T-helper 1 cell (primary cell): ENCODE results near the gene UGT1A8.
"Not testable (repeated sequence)": the region's sequence is repeated elsewhere in the genome, so short reads cannot be mapped to it uniquely, and the experiment has no call there.

Experiments
- DNase-seq, 5 donors: peaks; one replicate each; pipeline ENCODE4 v3.0.0-alpha.2; 2012 to 2020

UGT1A8 gene

DNA sequence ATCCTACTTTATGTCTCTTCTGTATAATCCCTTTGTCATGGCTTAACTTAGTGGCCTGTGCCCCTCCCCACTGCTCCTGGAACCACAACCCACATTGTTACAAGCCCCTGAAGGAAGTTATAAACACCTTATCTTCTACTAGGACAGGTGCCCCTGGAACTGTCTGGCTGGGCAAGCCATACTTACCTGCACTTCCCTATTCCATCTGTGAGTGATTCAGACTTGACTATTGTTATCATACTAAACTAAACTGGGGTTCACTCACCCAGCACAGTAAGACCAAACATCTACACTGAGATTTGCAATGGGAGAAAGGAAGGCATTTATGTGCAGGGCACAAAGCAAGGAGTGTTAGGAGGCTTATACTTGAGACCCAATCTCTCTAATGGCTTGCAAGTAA is 71.6 kb downstream of the UGT1A8 start:
- DNase-seq = no peak

DNA sequence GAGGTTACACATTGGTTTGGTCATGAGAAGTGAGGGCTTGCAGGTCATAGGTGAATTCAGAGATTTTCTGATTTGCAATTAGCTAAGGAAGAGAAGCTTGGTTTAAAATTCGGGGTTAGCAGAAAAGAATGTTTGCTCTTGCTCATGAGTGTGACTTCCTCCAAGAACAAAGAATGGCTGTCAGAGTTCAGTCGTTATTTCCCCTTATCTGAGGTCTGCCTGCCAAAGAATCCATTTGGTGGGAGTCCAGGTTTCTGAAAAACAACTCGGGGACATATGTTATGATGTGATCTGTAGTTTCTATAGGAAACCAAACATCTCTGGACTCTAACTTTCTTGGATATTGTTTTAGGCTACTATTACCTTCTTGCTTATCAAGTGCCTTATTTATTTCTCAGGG is 72.1 kb downstream of the UGT1A8 start:
- no peak for DNase-seq

DNA sequence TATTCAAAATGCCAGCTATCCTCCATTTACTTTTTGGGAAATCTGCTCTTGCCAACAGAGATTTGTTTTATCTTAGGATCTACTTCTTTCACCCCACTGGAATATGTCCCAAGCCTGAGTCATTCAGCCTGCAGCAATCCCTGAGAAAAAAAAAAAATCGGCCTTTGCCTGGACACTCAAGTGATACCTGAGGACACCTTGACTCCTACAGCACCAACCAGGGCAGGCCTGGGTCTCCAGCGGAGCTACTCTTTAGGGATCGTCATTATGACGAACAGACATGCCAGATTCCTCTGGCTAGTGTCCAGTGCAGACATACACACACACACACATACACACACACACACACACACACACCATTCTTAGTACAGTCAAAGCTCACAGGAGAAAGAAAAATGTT is 73.0 kb downstream of the UGT1A8 start:
- DNase-seq = no peak

DNA sequence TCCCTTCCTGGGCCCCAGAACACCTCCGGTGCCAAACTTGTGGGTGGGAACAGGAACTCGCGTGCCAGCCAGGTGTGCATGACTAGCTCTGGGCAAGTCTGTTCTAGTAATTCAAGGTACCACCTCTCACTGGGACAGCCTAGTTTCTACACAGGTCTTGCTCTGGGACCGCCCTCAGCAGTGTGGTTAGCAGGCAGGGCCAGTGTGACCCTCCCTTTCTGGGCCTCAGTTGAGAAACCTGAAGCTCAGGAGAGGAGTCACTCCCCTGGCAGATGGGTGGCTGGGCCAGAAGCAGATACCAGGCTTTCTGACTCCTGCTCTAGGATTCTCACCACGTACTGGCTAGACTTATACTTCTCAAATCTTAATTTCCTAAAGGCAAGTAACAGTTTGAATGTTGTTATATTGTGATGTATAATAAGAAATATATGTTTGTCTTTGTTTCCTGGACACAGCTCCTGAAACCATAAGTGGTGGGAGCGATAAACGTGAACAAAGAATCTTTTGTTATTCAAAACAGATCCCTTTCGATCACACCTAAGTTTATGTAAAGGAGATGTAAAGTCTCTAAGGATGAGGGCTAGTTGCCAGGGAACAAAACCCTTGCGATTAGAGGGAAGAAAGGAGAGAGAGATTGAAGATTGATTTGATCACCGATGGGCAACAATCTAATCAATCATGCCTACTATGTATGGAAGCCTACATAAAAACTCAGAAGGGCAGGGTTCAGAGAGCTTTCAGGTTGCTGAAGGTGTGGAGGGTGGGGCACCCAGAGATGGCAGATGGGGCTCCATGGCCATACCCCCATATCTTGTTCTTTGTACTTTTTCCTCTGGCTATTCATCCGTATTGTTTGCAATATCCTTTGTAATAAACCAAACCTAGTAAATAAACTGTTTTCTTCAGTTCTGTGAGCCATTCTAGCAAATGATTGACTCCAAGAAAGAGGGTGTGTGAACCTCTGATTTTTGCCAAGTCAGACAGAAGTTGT is 74.3 kb downstream of the UGT1A8 start:
- DNase-seq = no peak

DNA sequence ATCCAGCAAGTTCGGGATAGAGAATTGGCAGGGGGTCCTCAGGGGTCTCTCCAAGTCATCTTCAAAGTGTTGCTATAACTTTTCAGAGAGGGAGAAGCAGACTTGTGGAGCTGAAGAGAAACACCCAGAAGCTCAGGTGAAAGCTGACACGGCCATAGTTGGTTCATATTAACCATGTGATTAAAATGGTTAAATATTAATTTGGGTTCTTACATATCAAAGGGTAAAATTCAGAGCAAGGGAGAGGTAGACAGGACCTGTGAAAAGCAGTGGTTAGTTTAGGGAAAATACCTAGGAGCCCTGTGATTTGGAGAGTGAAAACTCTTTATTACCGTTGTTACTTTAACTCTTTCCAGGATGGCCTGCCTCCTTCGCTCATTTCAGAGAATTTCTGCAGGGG is 75.2 kb downstream of the UGT1A8 start, which contains the start of gene UGT1A6:
Gene UGT1A6, plus strand, starts transcription at position 243 of the 400 bp plus-strand sequence. Its CDS starts 115 bp downstream, at position 358.
- DNase-seq = no peak

DNA sequence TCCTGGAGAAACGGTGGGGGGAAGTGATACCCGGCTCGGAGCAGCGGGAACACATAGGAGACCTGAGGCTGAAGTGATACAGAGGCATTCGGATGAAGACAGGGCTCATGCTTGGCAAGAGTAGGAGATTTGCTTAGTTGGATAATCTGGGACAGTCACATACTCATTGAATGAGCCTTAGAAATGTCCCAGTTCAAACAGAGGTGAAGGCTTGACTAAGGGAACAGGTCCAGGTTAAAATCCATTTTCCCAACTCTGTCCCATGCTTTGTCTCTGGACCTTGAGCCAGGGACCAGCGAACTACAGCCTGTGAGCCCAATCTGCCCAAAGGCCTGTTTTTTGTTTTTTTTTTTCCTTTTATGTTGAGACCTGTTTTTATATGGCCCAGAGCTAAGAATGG is 76.5 kb downstream of the UGT1A8 start:
- DNase-seq = no peak

DNA sequence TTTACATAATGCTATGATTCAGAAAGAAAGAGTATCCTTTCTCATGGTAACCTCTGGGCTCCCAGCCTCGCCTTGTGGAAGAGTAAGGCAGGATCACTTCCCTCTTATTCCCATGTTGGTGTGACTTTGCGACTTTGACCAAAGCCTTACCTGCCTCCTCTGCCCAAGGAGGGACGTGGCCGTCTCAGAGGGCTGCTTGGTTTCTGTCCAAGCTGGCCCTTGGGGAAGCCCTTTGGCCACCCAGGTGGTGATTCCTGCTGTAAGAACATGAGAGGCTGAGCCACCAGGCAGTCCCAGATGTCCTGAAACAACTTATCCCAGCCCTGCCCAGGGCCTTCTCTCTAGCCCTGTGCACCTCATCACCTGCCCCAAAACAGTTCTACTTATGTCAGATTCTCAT is 81.3 kb downstream of the UGT1A8 start:
- DNase-seq = no peak

DNA sequence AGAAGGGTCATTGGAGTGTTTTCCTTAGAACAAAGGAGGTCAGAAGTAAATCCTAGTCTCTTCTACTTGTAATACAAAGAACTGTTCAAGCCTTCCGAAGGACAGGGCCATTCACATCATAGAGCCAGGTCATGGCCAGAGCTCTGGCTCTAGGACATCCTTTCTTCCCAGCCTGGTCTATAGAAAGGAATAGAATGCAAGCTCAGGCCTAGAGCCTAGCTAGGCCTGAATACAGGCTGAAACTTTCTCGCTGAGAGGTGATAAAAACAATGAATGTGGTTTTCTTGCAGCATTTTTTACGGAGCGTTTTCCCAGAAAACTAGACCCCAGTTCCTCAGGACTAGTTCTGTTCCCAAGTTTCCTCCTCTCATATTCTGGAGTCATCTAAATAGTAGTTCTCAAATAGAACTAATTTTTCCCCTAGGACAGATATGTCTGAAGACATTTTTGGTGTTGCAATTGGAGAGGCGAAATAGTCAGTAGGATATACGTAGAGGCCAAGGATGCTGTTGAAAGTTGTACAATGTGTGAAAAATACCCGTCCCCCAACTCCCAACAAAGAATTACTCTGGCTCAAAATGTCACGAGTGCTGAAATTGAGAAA is 82.1 kb downstream of the UGT1A8 start:
- DNase-seq = no peak

DNA sequence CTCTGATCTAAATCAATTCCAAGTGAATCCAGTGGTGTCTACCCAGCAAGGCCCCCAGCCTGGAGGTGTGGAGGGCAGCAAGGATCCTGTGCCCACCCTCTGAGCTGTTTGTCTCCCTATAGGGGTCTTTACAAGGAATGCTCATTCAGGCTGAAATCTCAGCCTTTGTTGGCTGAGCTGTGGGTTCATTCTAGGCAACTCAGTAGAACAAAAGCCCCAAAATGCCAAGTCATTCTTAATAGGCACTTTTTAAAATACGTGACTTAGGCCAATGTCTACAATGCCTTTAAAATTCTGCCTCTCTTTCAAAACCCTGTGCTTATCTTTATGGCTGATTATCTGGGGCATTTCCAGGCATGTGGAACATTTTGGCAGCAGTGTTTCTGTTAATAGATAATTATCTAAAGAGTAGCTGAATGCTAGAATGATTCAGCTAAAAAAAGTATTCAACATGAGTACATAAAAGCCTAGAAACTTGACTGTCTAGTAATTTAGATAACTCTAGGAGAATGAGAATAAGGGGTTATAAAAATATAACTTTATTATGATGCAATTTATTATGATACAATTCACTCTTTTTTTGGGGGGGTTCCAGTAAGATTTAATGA is 82.7 kb downstream of the UGT1A8 start:
- no peak for DNase-seq

DNA sequence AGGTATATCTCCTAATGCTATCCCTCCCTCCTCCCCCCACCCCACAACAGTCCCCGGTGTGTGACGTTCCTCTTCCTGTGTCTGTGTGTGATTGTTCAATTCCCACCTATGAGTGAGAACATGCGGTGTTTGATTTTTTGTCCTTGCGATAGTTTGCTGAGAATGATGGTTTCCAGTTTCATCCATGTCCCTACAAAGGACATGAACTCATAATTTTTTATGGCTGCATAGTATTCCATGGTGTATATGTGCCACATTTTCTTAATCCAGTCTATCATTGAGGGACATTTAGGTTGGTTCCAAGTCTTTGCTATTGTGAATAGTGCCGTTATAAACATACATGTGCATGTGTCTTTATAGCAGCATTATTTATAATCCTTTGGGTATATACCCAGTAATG is 83.4 kb downstream of the UGT1A8 start:
- DNase-seq = not testable (repeated sequence)

DNA sequence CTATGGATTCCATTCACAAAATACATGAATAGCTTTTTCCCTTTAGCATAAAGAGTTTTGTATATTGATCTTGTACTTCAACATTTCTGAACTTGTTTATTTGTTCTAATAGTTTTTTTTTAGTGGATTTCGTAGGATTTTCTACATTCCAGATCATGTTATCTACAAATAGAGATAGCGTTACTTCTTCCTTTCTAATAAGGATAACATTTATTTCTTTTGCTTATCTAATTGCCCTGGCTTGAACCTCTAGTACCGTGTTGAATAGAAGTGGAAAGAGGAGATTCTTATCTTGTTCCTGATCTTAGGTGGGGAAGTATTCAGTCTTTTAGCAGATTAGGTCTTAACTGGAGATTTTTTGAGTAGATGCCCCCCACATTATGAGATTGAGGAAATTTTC is 84.8 kb downstream of the UGT1A8 start:
- no peak for DNase-seq

DNA sequence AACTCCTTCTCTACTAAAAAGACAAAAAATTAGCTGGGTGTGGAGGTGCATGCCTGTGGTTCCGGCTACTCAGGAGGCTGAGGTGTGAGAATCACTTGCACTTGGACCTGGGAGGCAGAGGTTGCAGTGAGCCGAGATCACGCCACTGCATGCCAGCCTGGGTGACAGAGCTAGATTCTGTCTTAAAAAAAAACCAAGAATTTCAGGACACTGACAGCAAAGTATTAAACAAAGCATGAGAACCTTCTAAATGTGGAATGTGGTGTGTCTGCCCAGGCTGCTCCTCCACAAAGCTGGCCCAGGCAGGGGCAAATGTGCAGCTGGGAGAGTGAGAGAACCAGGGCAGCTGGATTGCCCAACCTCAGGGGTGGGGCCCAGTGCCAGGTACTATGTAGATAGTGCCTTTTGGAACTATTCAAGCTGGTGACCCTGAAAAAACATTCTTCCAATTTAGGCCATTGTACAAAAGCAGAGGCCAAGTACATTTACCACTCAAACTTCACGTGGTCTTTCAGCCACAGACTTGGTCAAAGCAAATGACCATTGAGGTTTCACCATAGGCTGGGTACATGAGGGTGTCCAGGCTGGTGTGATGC is 88.6 kb downstream of the UGT1A8 start:
- DNase-seq = no peak

DNA sequence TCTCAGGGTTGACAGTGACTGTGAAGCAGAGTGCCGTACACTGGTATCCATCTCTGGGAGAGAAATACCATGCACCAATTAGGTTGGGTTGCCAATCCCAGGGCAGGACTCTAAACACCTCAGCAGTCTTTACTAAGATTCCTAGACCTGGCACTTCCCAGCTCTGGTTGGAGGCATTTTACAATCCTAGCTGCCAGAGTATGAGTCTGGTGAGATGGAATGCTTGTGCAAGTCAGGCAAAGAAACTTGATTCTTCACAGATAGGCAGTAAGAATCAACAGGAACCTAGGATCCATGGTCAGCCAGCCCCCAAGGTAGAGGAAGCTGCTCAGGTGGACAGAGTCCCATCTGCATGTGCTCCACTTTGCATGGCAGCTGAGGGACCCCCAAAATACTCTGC is 89.3 kb downstream of the UGT1A8 start:
- DNase-seq = no peak

DNA sequence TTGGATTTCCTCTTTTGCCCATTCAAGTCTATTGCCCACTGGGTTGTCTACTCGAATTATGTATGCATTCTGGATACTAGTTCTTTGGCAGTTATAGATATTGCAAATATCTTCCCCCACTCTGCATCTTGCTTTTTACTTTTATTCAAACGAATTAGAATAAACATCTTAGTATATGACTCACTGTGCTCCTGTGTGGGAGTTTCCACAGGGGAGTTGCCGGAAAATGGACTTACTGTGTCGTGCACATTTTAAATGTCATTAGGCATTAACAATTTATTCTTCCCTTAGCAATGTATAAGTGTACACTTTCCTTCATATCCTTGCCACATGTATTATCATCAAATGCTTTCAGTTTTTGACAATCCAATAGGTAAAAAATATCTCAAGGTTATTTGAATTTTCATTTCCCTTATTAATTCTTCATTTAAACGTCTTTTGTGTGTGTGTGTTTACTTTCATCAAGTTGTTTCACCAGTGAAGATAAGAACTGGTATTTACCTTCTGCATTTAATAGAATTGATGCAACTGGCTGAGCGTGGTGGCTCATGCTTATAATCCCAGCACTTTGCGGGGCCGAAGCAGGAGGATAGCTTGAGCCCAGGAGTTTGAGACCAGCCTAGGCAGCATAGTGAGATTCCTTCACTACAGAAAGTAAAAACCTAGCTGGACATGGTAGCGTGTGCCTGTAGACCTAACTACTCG is 90.7 kb downstream of the UGT1A8 start:
- DNase-seq = no peak

DNA sequence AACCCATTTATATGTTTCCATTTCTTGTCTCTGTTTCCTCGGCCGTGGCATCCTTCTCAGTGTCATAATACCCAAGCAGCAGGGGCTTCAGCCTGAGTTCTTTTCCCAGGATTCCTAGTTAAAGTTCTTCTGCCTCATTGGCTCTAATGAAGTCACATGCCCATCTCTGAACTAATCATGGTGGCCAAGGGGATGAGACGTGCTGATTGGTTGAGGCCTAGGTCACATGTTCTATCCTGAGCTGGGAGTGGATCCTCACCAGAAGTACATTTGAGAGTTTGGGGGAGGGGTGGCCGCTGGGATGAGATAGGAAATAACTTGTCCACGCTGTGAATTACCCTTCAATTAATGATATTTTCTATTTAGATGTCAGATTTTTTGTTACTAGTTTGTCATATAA is 91.5 kb downstream of the UGT1A8 start:
- DNase-seq = no peak

DNA sequence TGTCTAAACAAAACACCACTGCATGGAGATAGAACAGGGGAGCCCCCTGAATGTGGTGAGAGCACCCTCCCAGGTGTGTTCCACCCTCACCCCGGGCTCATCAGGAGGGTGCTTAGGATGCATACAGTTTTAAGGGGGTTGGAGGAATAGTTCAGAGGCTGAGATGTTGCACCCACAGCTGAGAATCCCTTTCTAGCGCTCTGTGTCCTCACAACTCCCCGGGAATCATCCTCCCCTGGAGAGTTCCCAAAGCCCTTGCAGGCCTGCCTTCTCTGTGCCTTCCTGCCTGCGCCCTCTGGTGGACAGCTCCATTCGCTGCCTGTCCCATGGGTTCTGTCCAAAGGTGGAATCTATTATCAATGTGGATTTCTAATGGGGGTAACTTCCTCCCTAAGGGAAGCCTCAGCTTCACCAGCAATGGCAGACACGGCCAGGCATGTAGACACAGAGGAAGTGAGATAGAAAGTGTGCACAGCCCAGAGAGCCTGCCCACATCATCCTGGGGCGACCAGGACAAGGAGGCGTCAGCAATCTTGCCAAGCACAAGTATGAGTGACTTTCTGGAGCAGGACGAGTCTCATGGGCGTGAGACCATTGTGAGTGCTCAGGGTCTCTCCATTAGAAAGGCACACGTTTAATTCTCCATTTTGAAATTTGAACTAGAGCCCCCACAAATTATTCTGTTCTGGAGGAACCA is 94.0 kb downstream of the UGT1A8 start:
- peak in 4 of 5 donors; percentile 25 to 59 (median 30) for DNase-seq

DNA sequence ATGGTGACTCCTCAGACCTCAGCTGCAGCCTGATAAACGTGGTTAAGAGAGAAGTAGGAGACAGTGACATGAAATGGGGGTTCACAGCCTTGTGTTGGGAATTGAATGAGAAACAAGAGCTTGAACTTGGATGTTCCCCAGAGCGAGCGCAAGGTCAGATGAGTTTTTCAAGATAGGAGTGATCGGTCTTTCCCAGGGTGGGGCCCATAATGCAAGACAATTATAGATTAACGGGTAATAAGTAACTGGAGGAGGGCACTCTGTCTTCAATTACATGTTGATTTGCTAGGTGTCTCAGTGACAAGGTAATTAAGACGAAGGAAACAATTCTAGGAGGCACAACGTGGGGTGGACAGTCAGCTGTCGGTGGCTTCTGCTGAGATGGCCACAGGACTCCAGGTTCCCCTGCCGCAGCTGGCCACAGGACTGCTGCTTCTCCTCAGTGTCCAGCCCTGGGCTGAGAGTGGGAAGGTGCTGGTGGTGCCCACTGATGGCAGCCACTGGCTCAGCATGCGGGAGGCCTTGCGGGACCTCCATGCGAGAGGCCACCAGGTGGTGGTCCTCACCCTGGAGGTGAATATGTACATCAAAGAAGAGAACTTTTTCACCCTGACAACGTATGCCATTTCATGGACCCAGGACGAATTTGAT is 95.3 kb downstream of the UGT1A8 start, which contains the start of gene UGT1A5:
Gene UGT1A5, plus strand, starts transcription at position 297 of the 651 bp plus-strand sequence. Its CDS starts 85 bp downstream, at position 382.
- no peak for DNase-seq

DNA sequence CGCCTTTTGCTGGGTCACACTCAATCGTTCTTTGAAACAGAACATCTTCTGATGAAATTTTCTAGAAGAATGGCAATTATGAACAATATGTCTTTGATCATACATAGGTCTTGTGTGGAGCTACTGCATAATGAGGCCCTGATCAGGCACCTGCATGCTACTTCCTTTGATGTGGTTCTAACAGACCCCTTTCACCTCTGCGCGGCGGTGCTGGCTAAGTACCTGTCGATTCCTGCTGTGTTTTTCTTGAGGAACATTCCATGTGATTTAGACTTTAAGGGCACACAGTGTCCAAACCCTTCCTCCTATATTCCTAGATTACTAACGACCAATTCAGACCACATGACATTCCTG is 95.8 kb downstream of the UGT1A8 start:
- no peak for DNase-seq

DNA sequence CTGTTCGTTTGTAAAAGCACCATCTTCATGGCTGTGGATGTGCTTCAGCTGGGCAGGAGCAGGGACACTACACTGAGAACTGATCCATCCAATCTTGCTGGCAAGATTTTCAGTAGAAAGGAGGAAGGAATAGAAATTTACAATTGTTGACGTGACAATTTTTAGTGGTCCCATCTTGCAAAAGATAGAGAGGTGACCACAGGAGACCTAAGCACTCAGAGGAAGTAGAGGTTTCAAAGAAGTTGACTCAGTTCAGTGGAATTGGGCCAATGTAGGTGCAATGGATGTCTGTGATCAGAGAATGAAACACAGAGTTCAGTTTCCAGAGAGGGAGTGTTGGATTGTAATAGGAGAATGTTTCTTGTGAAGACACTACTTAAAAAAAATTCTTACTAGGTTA is 96.7 kb downstream of the UGT1A8 start:
- DNase-seq = no peak

DNA sequence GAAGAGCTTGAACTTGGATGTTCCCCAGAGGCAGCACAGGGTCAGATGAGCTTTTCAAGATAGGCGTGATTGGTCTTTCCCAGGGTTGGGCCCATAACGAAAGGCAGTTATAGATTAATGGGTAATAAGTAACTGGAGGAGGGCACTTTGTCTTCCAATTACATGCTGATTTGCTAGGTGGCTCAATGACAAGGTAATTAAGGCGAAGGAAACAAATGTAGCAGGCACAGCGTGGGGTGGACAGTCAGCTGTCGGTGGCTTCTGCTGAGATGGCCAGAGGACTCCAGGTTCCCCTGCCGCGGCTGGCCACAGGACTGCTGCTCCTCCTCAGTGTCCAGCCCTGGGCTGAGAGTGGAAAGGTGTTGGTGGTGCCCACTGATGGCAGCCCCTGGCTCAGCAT is 101.1 kb downstream of the UGT1A8 start, which contains the start of gene UGT1A4:
Gene UGT1A4, plus strand, starts transcription at position 185 of the 400 bp plus-strand sequence. Its CDS starts 85 bp downstream, at position 270.
- DNase-seq = no peak

DNA sequence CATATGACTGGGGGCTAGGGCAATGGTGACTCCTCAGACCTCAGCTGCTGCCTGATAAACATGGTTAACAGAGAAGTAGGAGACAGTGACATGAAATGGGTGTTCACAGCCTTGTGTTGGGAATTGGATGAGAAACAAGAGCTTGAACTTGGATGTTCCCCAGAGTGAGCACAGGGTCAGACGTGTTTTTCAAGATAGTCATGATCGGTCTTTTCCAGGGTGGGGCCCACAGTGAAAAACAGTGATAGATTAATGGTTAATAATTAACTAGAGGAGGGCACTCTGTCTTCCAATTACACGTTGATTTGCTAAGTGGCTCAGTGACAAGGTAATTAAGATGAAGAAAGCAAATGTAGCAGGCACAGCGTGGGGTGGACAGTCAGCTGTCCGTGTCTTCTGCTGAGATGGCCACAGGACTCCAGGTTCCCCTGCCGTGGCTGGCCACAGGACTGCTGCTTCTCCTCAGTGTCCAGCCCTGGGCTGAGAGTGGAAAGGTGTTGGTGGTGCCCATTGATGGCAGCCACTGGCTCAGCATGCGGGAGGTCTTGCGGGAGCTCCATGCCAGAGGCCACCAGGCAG is 111.4 kb downstream of the UGT1A8 start, which contains the start of gene UGT1A3:
Gene UGT1A3, plus strand, starts transcription at position 320 of the 579 bp plus-strand sequence. Its CDS starts 85 bp downstream, at position 405.
- no peak for DNase-seq
